GM21381 (cell line): ENCODE results near the gene HAT1.

ENCODE experiments used
- ATAC-seq: cut with Tn5 transposase; IDR thresholded peaks from one replicate; pipeline ENCODE4 v1.9.1; 2021; ENCODE audit warnings: mild to moderate bottlenecking, moderate library complexity; ENCODE audit not compliant: unreplicated experiment

The HAT1 gene

DNA sequence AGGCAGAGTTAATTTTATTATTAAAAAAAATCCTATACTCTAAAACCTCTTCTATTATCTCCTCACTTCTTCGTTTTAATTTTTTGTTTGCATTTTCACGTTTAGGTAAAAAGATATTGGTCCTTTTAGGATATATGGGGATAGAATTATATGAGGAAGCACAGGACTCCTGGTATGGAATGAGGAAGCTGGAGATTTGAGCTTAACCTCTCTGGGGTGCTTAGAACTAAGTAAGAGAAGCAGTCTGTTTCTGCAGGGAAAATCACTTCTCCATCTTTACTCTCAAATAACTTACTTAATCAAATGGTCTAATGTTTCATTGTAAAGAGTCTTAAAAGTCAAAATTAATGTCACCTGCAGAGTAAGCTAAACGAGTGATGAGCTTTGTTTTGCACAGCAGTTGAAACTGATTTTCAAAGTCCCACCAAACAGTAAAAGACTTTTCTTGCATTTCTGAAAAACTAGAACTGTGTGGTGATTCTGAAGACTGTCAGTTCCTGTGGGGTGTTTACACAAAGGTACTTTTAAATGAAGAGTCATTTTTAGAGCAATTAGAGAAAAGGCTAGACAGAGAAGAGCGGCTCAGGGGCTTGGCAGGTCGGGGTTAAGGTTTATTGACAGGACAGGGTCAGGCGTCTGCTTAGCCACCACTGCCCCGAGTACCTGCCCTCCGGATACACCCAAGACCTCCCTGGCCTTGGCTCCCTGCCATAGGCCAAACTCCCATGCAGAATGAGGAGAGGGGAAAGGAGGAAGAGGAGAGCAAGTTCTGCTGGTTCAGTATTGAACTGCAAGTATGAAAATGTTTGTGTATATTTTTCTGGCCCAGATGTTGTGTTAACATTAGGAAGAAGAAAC, 99.0 kb downstream of the HAT1 start:
- no peak for ATAC-seq

DNA sequence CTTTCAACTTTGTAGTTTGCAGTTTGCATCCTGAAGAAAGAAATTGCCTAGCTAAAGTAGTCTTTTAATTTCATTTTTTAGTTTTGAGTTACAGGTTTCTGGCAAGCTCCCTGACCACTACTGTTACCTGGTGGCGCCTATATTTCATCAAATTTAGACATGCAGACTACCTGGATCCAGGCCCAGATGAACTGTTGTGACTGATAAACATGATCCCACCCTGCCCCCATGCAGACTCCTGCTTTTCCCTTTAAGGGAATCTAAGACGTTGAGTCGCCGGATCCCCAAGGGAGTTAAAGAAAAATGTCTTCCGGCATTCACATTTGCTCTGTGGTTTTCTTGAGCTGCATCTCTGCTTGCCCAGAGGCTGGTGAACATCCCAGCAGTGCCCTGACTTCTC, 99.7 kb downstream of the HAT1 start:
- no peak for ATAC-seq

- no peak for ATAC-seq
Observed at GRCh38 chr2:172031536-172031935, 109.3 kb downstream of the HAT1 start.
